HG03066 (cell line): Measurements from ENCODE around the gene NETO2.

ENCODE experiments used
- ATAC-seq: cut with Tn5 transposase; IDR thresholded peaks from one replicate; pipeline ENCODE4 v1.9.1; 2021; ENCODE audit warnings: low read depth; ENCODE audit not compliant: unreplicated experiment

The NETO2 gene

DNA sequence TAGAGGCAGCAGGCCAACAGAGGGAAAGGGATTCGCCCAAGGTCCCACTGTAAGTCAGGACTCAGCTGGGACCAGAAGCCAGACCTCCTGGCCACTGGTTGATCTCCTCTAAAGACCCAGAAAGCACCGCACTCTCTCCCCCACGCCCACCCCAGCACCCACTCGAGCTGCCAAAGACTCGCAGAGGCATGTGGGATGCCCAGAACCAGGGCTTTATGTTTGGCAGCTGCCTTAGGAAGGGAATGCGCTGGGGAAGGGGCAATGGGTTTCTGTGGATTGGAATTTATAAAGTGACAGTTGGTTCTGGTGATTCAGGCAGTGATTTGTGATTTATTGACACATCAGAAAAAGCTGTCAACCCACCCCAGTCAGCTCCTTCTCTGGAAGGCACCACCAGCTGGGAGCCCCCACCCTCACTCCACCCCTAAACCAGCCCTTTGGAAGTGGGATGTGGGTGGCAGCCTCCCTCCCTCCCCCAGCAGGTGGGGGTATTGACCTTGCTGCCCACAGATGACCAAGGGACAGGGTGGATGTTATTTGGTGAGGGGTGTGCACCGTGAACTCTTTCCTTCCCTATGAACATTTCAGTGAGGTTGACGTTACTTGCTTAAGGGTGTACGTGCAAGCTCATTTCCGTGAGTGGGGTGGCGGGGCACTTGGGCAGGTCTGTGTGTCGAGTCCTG is 93.7 kb downstream of the NETO2 start:
- no peak for ATAC-seq

DNA sequence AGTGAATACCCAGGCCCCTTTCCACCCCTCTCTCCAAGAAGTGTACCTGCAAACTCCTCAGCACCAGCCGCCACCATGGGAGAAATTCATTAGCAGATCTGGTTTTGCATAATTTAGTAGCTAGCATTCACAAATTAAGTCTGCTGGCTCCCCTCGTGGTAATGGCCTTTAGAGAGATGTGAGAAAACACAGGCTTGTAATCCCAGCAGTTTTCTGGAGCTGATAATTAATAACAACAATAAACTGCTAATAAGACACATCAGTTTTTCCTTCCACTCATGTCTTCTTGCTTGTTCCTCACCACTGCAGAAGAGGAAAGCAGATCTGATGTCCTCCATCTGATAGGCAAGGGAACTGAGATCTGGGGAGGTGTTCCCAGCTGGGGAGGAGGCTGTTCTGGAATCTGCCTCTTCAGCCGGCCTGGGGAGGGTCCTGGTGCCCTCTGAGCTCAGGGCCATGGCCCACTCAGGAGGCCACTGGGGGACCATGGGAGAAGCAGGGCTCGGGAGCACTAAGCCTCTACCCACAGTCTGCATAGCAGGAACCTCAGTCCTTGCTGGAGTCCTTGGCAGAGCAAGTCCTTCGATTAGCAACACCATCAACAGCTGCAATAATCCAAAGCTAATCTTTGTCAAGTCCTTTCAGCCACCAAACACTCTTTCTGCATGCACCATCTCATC is 96.1 kb downstream of the NETO2 start:
- no peak for ATAC-seq

DNA sequence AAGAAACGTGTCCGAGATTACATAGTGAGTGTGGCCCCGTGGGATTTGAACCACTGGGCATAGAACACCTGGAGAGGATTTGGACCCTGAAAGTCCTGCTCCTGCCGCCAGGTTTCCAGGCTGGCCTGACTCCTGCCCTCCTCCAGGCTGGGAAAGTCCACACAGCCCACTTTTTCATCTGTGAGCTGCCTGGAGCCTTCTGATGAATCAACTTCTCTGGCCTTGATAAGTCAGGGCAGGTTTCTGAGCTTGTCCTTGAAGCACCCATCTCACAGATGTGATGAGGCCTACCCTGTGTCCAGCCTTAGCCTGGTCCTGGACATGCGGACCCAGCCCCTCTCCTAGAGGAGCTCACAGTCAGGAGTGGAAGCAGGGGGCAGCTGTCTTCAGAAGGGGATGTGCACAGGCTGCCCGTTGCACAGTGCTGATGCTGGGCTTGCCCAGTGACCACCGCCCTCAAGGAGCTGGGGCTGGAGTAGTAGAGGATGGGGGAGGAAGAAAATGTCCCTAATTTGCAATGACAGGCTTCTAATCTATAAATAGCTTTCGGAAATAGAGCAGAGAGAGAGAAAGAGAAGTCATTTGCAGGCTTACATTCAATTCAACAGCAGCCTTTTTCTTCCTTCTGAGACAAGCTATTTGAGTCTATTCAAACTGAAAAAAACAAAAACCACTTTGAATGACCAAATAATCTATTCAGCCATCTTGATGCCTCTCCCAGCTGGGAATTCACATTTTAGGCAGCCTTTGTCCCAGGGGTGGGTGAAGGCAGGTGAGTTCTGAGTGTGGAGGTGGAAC is 96.8 kb downstream of the NETO2 start:
- ATAC-seq, result no peak

DNA sequence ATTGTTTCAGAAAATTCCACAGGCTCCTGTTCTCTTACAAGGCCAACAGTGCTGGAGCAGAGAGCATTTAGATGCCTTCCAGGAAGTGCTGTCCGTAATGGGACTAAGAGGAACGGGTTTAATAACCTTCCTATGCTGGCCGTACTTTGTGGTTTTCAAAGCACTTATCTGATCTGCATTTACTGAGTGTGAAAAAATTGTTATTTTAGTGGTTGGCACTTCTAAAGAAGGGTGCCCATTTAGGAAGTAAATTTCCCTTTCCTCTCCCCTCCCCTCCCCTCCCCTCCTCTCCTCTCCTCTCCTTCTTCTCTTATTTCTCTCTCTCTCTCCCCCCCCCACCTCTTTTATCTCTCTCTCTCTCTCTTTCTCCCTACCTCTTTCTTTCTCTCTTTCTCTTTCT is 98.3 kb downstream of the NETO2 start:
- ATAC-seq, result no peak

DNA sequence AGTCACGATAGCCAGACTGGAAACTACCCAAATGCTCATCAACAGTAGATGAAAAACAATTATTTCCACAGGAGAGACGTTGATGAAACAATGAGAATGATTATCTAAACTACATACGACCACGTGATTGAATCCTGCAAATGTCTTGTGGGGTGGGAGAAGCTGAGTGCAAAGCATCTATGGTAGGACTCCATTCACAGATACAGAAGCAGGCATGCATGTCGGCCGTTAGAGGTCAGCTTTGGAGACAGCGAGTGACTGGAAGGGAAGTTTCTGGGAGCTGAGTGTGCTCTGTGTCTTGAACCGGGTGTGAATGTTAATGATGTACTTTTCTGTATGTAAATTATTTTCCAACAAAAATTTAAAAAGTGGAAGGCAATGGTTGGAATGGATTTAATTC is 98.7 kb downstream of the NETO2 start:
- no peak for ATAC-seq

DNA sequence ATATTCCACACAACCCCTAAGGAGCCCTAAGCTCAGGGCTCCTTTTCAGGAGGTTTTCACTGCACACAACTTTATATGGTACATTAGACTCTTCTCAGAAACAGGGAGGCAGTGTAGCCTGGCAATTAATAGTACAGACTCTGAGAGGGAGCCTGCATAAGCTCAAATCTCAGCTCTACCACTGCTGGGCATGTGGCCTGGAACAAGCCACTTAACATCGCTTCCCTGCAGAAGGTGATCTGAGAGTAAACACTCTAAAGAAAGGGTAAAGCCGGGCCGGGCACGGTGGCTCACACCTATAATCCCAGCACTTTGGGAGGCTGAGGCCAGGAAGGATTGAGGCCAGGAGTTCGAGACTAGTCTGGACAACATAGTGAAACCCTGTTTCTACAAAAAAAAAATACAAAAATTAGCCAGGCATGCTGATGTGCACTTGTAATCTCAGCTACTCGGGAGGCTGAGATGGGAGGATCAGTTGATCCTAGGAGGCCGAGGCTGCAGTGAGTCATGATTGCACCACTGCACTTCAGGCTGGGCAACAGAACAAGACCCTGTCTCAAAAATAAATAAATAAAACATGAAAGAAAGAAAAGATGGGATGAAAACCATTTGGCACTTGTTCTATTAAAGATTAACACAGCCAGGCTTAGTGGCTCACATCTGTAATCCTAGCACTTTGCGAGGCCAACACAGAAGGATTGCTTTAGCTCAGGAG is 99.6 kb downstream of the NETO2 start:
- no peak for ATAC-seq

DNA sequence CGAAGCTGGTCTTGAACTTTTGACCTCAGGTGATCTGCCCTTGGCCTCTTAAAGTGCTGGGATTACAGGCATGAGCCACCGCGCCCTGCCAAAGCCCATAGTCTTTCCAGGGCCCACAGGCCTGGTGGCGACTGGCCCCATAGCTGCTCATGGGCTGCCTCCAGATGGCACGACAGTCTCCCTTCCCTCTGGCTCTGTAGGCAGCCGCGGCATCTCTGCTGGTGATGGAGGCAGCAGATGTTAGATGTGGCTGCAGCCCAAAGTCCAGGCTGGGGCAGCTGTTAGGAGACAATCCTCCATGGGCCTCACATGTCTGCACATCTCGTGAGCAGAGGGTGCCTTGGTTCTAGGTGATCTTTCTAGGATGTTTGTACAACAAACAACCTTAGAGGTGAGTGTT is 100.5 kb downstream of the NETO2 start:
- no peak for ATAC-seq

DNA sequence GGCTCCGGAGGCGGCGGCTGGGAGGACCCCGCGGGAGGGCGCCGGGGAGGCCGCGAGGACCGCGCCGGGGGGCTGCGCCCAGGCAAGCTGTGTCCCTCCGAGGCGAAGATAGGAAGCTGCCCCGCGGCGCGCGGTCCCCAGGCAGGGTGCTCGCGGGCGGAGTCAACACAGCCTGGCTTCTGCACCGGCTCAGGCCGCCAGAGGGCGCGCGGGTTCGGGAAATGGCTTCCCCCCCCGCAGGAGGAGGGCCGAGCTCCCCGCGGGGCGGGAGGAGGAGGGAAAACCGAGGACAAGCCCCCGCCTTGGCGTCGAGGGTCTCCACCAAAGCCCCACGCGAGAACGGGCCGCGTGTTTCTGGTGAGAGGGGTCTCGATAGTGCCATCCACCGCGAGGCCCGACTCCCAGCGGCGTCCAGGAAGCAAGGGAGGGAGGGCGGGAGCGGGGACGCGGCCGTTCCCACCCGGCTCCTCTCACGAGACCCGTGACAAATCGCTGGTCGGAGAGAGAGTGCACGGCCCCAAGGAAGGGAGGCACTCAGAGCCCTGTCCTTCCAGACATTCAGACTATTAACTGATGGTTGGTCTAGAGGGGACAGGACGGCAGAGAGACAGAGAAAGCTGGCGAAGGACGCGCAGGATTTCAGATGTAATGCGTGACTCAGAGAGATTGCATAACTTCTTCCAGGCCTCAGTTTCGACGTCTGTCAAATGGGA is 105.8 kb downstream of the NETO2 start:
- peak; percentile 86 for ATAC-seq

DNA sequence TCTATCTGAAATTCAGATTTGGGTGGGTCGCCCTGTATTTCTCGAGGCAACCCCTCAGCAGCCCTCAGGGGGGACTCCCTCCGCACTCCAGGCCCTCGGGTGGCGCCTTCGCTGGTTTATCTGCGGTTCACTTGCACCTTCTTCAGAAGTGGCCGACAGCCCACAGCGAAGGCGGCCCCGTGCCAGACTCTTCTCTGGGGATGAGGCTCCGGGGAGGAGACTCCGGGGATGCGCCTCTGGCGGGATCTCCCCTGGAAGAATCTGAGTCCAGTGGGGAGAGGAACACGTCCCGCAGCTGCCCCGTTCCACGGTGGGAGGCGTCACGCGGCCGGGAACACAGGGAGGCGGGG is 106.4 kb downstream of the NETO2 start:
- peak; percentile 37 for ATAC-seq

DNA sequence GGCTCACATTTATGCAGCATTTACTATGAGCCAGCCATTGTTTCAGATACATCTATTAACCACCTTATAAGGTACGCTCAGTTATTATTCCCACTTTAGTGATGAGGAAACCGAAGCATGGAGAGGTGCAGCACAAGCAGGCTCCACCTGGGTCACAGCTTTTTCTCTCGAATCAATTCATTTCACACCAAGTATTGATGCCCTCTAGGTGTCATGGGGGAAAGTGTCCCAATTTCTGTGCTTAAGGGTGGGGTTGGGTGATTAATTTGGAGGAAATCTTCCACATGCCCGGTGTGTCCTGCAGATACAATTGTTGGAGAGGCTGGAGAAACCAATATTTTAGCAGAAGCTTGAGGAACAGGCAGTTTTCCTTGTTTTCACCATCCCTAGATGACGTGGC is 107.5 kb downstream of the NETO2 start:
- ATAC-seq, result no peak

DNA sequence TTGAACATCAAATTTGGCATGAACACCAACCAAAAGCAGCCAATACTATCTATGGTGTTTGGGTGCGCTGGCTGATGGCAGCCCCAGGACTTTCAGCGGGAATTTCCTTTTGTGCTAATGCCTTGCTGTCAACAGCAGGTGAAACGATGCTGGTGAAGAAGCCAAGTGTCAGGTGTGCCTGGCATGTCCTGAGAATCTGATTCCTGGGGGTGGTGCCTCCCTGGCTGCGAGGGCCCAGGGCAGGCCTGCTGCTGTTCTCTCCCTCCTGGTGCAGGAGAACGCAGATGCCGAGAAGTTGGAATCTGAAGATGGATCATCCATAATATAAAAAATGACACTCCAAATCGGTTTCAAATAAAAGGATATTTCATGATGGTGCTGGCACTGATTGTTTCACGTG is 108.3 kb downstream of the NETO2 start:
- no peak for ATAC-seq

DNA sequence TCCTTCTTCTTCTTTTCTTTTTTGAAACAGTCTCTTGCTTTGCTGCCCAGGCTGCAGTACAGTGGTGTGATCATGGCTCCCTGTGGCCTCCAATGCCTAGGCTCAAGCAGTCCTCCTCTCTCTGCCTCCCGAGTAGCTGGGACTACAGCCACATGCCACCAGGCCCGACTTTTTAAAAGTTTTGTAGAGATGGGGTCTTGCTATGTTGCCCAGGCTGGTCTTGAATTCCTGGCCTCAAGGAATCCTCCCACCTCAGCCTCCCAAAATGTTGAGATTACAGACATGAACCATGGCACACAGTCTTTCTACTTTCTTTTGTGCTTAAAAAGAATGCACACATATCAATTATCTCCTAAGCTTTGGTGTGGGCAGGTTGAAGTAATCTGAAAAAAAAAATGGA is 109.3 kb downstream of the NETO2 start:
- ATAC-seq, result no peak

DNA sequence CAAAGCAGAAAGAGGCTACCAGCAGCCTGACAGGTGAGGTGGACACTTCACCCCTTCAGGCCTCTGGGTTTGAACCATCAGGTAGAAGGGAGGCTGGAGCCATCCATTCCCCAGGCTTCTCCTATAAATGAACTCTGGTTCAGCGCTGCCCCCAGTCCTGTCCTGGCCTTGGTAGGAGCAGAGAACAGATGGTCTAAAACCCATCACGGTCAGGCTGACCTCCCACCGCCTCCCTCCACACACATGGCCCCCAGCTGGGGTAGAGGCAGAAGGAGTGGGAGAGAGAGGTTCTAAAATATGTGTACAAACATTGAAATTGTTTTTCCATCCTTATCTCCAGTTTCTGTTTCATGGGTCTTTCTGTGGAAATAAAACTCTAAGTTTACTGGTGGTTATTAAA is 110.6 kb downstream of the NETO2 start:
- ATAC-seq, result no peak

DNA sequence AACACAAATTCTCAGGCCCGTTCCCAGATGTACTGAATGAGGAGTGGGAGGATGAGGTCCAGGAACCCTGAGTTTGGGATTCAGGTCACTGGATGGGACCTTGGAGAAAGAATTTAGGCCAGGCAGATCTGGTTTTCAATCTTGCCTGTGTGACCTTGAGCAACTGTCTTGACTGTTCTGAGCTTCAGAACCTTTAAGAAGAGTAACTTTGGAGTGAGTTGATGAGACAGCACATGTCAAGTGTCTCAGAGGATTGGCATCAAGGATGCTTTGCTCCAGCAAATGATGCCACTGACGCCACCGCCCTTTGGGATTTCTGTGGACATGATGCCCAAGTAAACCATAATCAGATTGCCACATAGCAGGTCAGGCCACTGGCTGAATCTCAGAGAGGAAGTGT is 114.0 kb downstream of the NETO2 start:
- no peak for ATAC-seq

DNA sequence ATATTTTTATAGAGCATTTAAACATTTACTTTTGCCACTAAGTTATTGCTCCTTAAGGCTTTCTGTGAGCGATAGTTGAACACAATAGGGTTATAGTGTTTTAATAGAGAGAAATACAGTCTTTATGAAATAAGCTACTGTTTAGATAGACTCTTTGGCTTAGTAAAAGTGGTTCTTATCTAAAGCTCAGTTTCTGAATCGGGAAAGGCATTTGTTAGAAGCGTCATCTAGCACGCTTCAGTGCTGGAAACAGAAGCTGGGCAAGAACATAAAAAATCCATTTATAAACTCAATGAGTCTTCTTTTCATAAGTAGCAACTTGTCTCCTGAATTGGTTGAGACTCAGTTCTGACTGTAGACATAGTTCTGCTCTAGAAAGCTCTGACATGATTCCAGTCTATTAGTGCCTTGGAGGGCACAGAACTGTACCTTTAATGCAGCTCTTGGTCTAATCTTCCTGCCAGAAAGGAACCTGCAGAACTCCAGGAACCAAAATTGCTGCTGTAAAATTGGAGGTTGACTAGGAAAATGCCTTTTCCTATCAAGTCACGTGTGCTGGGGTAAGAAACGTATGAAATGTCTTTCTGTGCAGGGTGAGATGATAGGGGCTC is 114.9 kb downstream of the NETO2 start:
- no peak for ATAC-seq
